HEK293T (cell line): ENCODE results near the gene GTF3C1.

Experiments
- CTCF ChIA-PET: fragments of 350-600 bp; formaldehyde crosslinking; extraction: SDS; loops from one replicate; lab custom pipeline; 2021; ENCODE audit warnings: antibody characterized with exemption, inconsistent platforms; lab: Yijun Ruan, JAX
- POLR2A ChIA-PET: fragments of 350-600 bp; formaldehyde crosslinking; extraction: SDS; loops from one replicate; lab custom pipeline; 2020; ENCODE audit warnings: antibody characterized with exemption, inconsistent platforms; lab: Yijun Ruan, JAX
- DNase-seq: peaks from one replicate; pipeline ENCODE4 v3.0.0; 2012; ENCODE audit warnings: mixed read lengths; ENCODE audit errors: extremely low spot score
- ARNT ChIP-seq: fragments of 450-650 bp; IDR thresholded peaks from 2 replicates; pipeline ENCODE4 v1.6.1; 2017; ENCODE audit warnings: mild to moderate bottlenecking
- BHLHE40 ChIP-seq: fragments of 450-650 bp; IDR thresholded peaks from 2 replicates; pipeline ENCODE4 v1.6.1; 2016; ENCODE audit warnings: mild to moderate bottlenecking, moderate library complexity, borderline replicate concordance
- CTBP1 ChIP-seq: fragments of 450-650 bp; IDR thresholded peaks from 2 replicates; pipeline ENCODE4 v1.6.1; 2016; ENCODE audit warnings: borderline replicate concordance
- ELF4 ChIP-seq: fragments of 450-650 bp; IDR thresholded peaks from 2 replicates; pipeline ENCODE4 v1.6.1; 2017; ENCODE audit warnings: antibody characterized with exemption
- FOXA1 ChIP-seq: fragments of 450-650 bp; IDR thresholded peaks from 2 replicates; pipeline ENCODE4 v1.6.1; 2016; ENCODE audit warnings: mild to moderate bottlenecking
- FOXK2 ChIP-seq: fragments of 450-650 bp; IDR thresholded peaks from 2 replicates; pipeline ENCODE4 v1.6.1; 2016; ENCODE audit warnings: mild to moderate bottlenecking
- FOXM1 ChIP-seq: fragments of 450-650 bp; IDR thresholded peaks from 2 replicates; pipeline ENCODE4 v1.6.1; 2017; ENCODE audit warnings: mild to moderate bottlenecking, borderline replicate concordance
- HDGF ChIP-seq: fragments of 450-650 bp; IDR thresholded peaks from 2 replicates; pipeline ENCODE4 v1.6.1; 2017; ENCODE audit warnings: antibody characterized with exemption, borderline replicate concordance
- L3MBTL2 ChIP-seq: fragments of 450-650 bp; conservative IDR thresholded peaks from 2 replicates; pipeline ENCODE4 v1.6.1; 2016; ENCODE audit warnings: mild to moderate bottlenecking
- LEF1 ChIP-seq: fragments of 450-650 bp; IDR thresholded peaks from 2 replicates; pipeline ENCODE4 v1.6.1; 2017; ENCODE audit warnings: mild to moderate bottlenecking, borderline replicate concordance
- NFRKB ChIP-seq: fragments of 450-650 bp; IDR thresholded peaks from 2 replicates; pipeline ENCODE4 v1.6.1; 2016; ENCODE audit warnings: mild to moderate bottlenecking, moderate library complexity
- PKNOX1 ChIP-seq: fragments of 450-650 bp; IDR thresholded peaks from 2 replicates; pipeline ENCODE4 v1.6.1; 2016
- SP1 ChIP-seq: fragments of 450-650 bp; IDR thresholded peaks from 2 replicates; pipeline ENCODE4 v1.6.1; 2017
- SUZ12 ChIP-seq: fragments of 450-650 bp; IDR thresholded peaks from 2 replicates; pipeline ENCODE4 v1.6.1; 2016; ENCODE audit warnings: mild to moderate bottlenecking
- TARDBP ChIP-seq: fragments of 450-650 bp; IDR thresholded peaks from 2 replicates; pipeline ENCODE4 v1.6.1; 2016
- ZNF384 ChIP-seq: fragments of 450-650 bp; IDR thresholded peaks from 2 replicates; pipeline ENCODE4 v1.6.1; 2016

Gene GTF3C1

GRCh38 chr16:27498031-27498825 is 51.5 kb downstream of the GTF3C1 start:
- DNase-seq = no peak
- ChIA-PET CTCF (interaction anchor here (1.2 kb wide), 1 partner anchor 18 kb away, joined by 3 read pairs; no protein-coding TSS in a partner anchor), POLR2A (no interaction called here)
- no peak for TF ChIP-seq SUZ12
- TF ChIP-seq SP1 = no peak
- no peak for TF ChIP-seq NFRKB
- no peak for TF ChIP-seq HDGF
- no peak for TF ChIP-seq PKNOX1
- no peak for TF ChIP-seq FOXM1
- no peak for TF ChIP-seq ELF4
- no peak for TF ChIP-seq FOXA1
- no peak for TF ChIP-seq LEF1
- no peak for TF ChIP-seq L3MBTL2
- no peak for TF ChIP-seq ZNF384
- TF ChIP-seq BHLHE40 = no peak
- no peak for TF ChIP-seq TARDBP
- TF ChIP-seq FOXK2 = no peak
- no peak for TF ChIP-seq CTBP1

DNA sequence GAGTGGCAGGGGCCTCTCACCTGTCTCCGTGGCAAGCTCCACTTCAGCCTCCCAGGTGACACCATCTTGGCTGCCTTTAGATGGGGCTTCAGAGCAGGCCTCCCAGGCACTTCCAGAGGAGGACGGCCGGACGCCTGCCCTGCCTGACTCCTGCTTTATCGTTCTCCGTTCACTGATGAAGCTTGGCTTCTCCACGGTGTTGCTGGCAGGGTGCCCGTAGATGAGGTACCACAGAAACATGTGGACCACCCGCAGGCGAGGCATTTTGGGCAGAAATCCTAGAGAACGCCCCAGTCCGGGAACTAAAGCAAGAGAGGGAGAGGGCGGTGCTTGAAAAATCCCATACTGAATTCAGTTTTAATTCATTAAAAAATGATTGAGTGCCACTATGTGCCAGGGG is 54.5 kb downstream of the GTF3C1 start:
- TF ChIP-seq ELF4 (no peak), FOXM1 (no peak), ARNT (no peak), PKNOX1 (no peak), LEF1 (no peak), FOXK2 (no peak), NFRKB (no peak), FOXA1 (no peak), SP1 (no peak)
- DNase-seq = no peak
- CTCF ChIA-PET = no interaction called here
- POLR2A ChIA-PET = no interaction called here

DNA sequence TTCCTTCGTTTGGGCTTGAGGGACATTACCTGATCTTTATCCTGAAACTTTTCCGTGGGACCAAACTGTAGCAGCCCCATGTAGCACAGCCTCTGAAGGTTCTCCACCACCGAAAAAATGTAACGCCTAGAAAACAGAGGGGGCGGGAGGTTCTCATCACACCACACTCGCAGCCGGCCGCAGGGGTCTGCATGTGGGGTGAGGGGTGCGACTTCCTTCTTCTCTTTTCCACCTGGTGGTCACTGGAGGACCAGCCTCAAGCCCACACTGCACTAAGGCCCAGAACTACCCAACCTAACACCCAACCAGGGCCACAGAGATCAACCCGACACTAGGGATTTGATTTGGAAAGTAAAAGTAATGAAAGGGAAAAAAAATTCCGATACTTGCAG is 57.1 kb downstream of the GTF3C1 start:
- CTCF ChIA-PET = no interaction called here
- POLR2A ChIA-PET = no interaction called here
- DNase-seq = no peak
- no peak for TF ChIP-seq SP1
- TF ChIP-seq NFRKB = no peak
- no peak for TF ChIP-seq ELF4
- no peak for TF ChIP-seq FOXK2
- TF ChIP-seq BHLHE40 = no peak

DNA sequence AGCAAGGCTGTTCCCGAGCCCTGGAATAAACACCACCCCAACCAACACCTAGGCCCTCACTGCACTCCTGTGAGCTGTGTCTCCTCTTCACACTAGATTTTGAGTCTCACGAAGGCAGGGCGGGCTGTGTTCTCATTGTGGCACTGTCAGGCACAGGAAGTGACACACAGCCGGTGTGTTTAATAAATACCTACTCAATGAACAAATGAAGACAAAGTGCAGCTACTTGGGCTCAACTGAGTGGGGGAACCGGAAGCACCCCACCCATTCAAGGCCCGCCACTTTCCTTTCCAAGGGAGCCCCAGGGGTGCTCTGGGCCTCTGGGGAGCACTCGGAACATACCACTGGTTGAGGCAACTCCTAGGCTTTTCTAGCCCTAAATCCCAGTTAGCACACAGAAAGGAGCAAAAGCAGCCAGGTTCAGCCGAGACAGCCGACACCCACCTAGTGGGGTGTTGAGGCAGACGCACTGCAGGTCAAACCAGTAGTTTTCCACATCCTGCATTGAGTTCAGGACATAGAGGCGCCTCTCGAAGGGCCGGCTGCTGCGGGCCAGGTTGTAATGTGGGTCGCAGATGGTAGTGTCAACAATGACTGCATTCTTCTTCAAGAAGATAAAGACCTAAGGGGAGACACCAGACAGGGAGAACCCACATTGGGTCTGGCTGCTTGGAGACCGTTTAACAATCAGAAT is 57.7 kb downstream of the GTF3C1 start:
- TF ChIP-seq NFRKB = no peak
- POLR2A ChIA-PET = no interaction called here
- DNase-seq = no peak
- CTCF ChIA-PET = no interaction called here

DNA sequence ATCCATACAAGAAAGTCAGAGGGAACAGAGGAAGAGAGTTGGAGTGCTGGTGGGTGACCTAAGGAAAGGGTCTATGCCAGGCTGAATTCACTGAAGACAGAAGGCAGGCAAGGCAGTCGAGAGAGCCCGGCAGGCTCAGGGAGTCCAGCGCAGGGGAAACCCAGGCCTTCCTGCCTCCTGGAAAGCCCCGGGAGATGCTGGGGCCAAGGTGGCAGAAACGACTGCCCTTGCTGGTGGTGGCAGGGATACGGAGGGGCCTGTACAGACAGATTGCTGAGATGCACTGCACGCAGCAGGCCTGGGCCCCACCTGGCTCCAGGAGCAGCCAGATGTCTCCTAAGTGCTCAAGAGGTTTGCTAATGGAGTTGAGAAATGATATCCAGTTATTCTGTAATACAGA is 59.8 kb downstream of the GTF3C1 start:
- no peak for TF ChIP-seq HDGF
- TF ChIP-seq LEF1 = no peak
- TF ChIP-seq PKNOX1 = no peak
- no peak for TF ChIP-seq SUZ12
- no peak for TF ChIP-seq NFRKB
- no peak for TF ChIP-seq ZNF384
- TF ChIP-seq FOXK2 = no peak
- no peak for TF ChIP-seq CTBP1
- TF ChIP-seq FOXA1 = no peak
- no peak for TF ChIP-seq TARDBP
- no peak for TF ChIP-seq ARNT
- TF ChIP-seq L3MBTL2 = no peak
- no peak for TF ChIP-seq SP1
- no peak for TF ChIP-seq BHLHE40
- TF ChIP-seq ELF4 = no peak
- CTCF ChIA-PET = no interaction called here
- POLR2A ChIA-PET = no interaction called here
- no peak for DNase-seq

DNA sequence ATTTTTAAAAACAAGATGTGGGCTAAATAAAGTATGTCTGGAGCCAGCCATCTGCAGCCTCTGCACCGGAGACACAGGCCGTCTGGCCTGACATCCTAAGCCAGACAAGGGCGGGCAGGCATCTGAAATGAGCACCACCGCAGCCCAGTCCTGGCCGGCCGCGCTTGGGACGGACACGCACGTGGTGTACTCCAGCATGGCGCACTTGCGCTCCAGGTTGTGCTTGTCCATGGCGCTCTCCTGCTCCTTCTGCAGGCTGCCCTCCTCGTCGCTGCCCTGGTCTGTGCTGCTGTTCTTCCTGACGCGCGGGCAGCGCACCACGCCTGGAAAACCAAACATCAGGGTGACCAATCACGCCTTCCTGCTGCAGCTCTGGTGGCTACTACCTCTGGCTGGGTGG is 60.3 kb downstream of the GTF3C1 start:
- CTCF ChIA-PET = no interaction called here
- POLR2A ChIA-PET = no interaction called here
- TF ChIP-seq ARNT (no peak), TARDBP (no peak), FOXK2 (no peak), PKNOX1 (no peak), NFRKB (no peak), BHLHE40 (no peak), SUZ12 (no peak), FOXM1 (no peak), L3MBTL2 (no peak), CTBP1 (no peak), FOXA1 (no peak), SP1 (no peak), ELF4 (no peak), ZNF384 (no peak)

More for the DNA sequence above, 60.3 kb downstream of the GTF3C1 start:
- DNase-seq = no peak
